Myocyte (in vitro differentiated cells): ENCODE data around the gene IGSF8. TPM values are rescaled to one million over a fixed set of nuclear protein-coding genes. Genes with fewer than 3 reads are reported as not detected.

Experiments used
- DNase-seq: peaks from one replicate; pipeline ENCODE4 v3.0.0-alpha.2; 2012; ENCODE audit warnings: low read depth
- total RNA-seq: library from RNA; depleted of rRNA; stranded (reverse); fragments of >200 nt; gene quantifications from 2 replicates; pipeline ENCODE4 v1.2.3, GENCODE V29; 2014

IGSF8 gene
- total RNA-seq, 1 donor from 2014 or later = 27.9 TPM

- DNase-seq = no peak
Measured at GRCh38 chr1:160043543-160043942, 54.9 kb downstream of the IGSF8 start.

Other genes with a start within 250 kb of the IGSF8 start
- not detected in 2 replicates for gene VSIG8, start 236.0 kb downstream of the IGSF8 start, total RNA-seq
- not detected in 2 replicates for gene CFAP45, start 198.5 kb downstream of the IGSF8 start, total RNA-seq
- 65.1 and 75.5 TPM in 2 replicates for gene TAGLN2, start 173.1 kb downstream of the IGSF8 start, total RNA-seq
- 0.16 TPM in 1 of 2 replicates, not detected in the other for gene IGSF9, start 153.0 kb downstream of the IGSF8 start, total RNA-seq
- gene SLAMF9, start 144.4 kb downstream of the IGSF8 start, total RNA-seq = not detected in 2 replicates
- 3.3 and 3.7 TPM in 2 replicates for gene PIGM, start 66.6 kb downstream of the IGSF8 start, total RNA-seq
- not detected in 2 replicates for gene KCNJ10, start 28.5 kb downstream of the IGSF8 start, total RNA-seq
- gene KCNJ9, start 17.1 kb downstream of the IGSF8 start, total RNA-seq = not detected in 2 replicates
- 28.2 and 60.4 TPM in 2 replicates for gene ATP1A2, start 17.1 kb upstream of the IGSF8 start, total RNA-seq
- gene ATP1A4, start 53.0 kb upstream of the IGSF8 start, total RNA-seq = 0.10 and 0.19 TPM in 2 replicates
- gene CASQ1, start 92.0 kb upstream of the IGSF8 start, total RNA-seq = 9.4 and 12.2 TPM in 2 replicates
- 221 and 228 TPM in 2 replicates for gene PEA15, start 106.8 kb upstream of the IGSF8 start, total RNA-seq
- 96.9 and 101 TPM in 2 replicates for gene DCAF8, start 163.9 kb upstream of the IGSF8 start, total RNA-seq
- gene PEX19, start 186.5 kb upstream of the IGSF8 start, total RNA-seq = 67.5 and 85.1 TPM in 2 replicates
- 119 and 138 TPM in 2 replicates for gene COPA, start 244.6 kb upstream of the IGSF8 start, total RNA-seq
- 80.3 and 90.1 TPM in 2 replicates for gene NCSTN, start 244.8 kb upstream of the IGSF8 start, total RNA-seq